Measurements from ENCODE around the gene SEPTIN14.

- TF ChIP-seq CTCF (IDR thresholded peaks at IDR 0.05; ENCODE audit: poor library complexity, severe bottlenecking), result no peak
- TF ChIP-seq RAD21 (conservative IDR thresholded peaks at IDR 0.05), result no peak
- no peak for TF ChIP-seq POLR2AphosphoS5 (IDR thresholded peaks at IDR 0.05)
- no peak for TF ChIP-seq EZH2 (IDR thresholded peaks at IDR 0.05; ENCODE audit: borderline replicate concordance, insufficient read depth, low read length, poor library complexity, severe bottlenecking)
- TF ChIP-seq EP300 (conservative IDR thresholded peaks at IDR 0.05; ENCODE audit: poor library complexity, severe bottlenecking), result no peak
Measured at GRCh38 chr7:55775051-55775420, 87.5 kb downstream of the SEPTIN14 start.
